ENCODE measurements around the gene CCDC39. TPM values are rescaled to one million over a fixed set of nuclear protein-coding genes. Genes with fewer than 3 reads are reported as not detected.

CCDC39 gene
- polyA plus RNA-seq, 1 donor (not counting 4 experiments of a cell fraction or from before 2014, with no cell fraction given): not detected

- Histone ChIP-seq H4K20me1 (ENCODE audit: control insufficient read depth, extremely low read depth, insufficient read depth, low read length) (no peaks in the 10 kb centered on the region), H3K27ac (ENCODE audit: control insufficient read depth, insufficient read depth, low read length) (no peak overlapping the region), H3K4me1 (ENCODE audit: control insufficient read depth, extremely low read depth, insufficient read depth, low read length) (no peaks in the 10 kb centered on the region), H3K9me3 (ENCODE audit: control insufficient read depth, low read depth, low read length) (no peaks in the 10 kb centered on the region), H3K36me3 (ENCODE audit: control insufficient read depth in 2 of 2, extremely low read depth in 1 of 2, insufficient read depth in 2 of 2, low read length in 2 of 2) (no peaks in the 10 kb centered on the region), H3K4me3 (ENCODE audit: control insufficient read depth in 2 of 3, extremely low read depth in 1 of 3, insufficient read depth in 2 of 3, low read depth in 1 of 3, low read length in 3 of 3) (no peak overlapping the region), H3K79me2 (ENCODE audit: control insufficient read depth, insufficient read depth, low read length) (no peaks in the 10 kb centered on the region), H3K4me2 (ENCODE audit: control insufficient read depth, extremely low read depth, insufficient read depth, low read depth, low read length) (no peak overlapping the region), H2AFZ (ENCODE audit: control insufficient read depth, low read length) (no peak overlapping the region), H3K9me1 (ENCODE audit: control insufficient read depth, extremely low read depth, insufficient read depth, low read length) (no peaks in the 10 kb centered on the region), H3K27me3 (ENCODE audit: control insufficient read depth, extremely low read depth, insufficient read depth, low read length) (no peaks in the 10 kb centered on the region), H3K9ac (ENCODE audit: control insufficient read depth, extremely low read depth, insufficient read depth, low read length) (no peak overlapping the region)
- TF ChIP-seq, protein P1, sequence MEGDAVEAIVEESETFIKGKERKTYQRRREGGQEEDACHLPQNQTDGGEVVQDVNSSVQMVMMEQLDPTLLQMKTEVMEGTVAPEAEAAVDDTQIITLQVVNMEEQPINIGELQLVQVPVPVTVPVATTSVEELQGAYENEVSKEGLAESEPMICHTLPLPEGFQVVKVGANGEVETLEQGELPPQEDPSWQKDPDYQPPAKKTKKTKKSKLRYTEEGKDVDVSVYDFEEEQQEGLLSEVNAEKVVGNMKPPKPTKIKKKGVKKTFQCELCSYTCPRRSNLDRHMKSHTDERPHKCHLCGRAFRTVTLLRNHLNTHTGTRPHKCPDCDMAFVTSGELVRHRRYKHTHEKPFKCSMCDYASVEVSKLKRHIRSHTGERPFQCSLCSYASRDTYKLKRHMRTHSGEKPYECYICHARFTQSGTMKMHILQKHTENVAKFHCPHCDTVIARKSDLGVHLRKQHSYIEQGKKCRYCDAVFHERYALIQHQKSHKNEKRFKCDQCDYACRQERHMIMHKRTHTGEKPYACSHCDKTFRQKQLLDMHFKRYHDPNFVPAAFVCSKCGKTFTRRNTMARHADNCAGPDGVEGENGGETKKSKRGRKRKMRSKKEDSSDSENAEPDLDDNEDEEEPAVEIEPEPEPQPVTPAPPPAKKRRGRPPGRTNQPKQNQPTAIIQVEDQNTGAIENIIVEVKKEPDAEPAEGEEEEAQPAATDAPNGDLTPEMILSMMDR (optimal IDR thresholded peaks at IDR 0.05 in 1 of 3, IDR thresholded peaks at IDR 0.05 in 1 of 3, conservative IDR thresholded peaks at IDR 0.05 in 1 of 3; ENCODE audit: extremely low read depth in 1 of 3, insufficient read depth in 2 of 3, low read length in 3 of 3): no peak
- no peak for TF ChIP-seq EZH2 (IDR thresholded peaks at IDR 0.05; ENCODE audit: low read length)
- FAIRE-seq (no peak), DNase-seq (ENCODE audit: low read depth, low spot score) (no peak)
- dilution Hi-C loops (cut with MboI; ENCODE audit: extremely low pct_ligation_motif_present, low sequenced_read_pairs): no loop called here
Measured at GRCh38 chr3:180564676-180565075, 114.6 kb downstream of the CCDC39 start.

Small RNA genes lying within 50 kb of the gene (small RNA-seq; reads per million reads assigned to genes)
- gene AC068298.1 (ENCODE audit: insufficient read length in 3 of 3, low read depth in 3 of 3, low replicate concordance in 1 of 3) (0 reads per million in 3 experiments), gene RNU6-486P (ENCODE audit: insufficient read length in 3 of 3, low read depth in 3 of 3, low replicate concordance in 1 of 3) (0 reads per million in 3 experiments)

Other genes with a start within 250 kb of the CCDC39 start
- gene TTC14, start 77.3 kb downstream of the CCDC39 start, polyA plus RNA-seq: 9.0 to 35.6 TPM (median 30.5 TPM) in 3 replicates
- 82.7 to 125 TPM (median 88.6 TPM) in 3 replicates for gene FXR1, start 233.2 kb upstream of the CCDC39 start, polyA plus RNA-seq

Measured in keratinocyte (primary cell).